ENCODE results near the gene SIPA1L3.

The SIPA1L3 gene

GRCh38 chr19:37977391-37977790 is 70.4 kb downstream of the SIPA1L3 start:
- no peak for DNase-seq (ENCODE audit: low read depth in 2 of 2)

GRCh38 chr19:37977992-37978391 is 71.0 kb downstream of the SIPA1L3 start:
- DNase-seq (ENCODE audit: low read depth in 2 of 2): no peak

GRCh38 chr19:37979547-37980082 is 72.6 kb downstream of the SIPA1L3 start:
- DNase-seq (ENCODE audit: low read depth in 2 of 2): no peak

- DNase-seq (ENCODE audit: low read depth in 2 of 2): no peak
Observed at GRCh38 chr19:37980419-37981170, 73.6 kb downstream of the SIPA1L3 start.

- no peak for DNase-seq (ENCODE audit: low read depth in 2 of 2)
Observed at GRCh38 chr19:37981785-37982475, 74.9 kb downstream of the SIPA1L3 start.

GRCh38 chr19:37982655-37983054 is 75.6 kb downstream of the SIPA1L3 start:
- DNase-seq (ENCODE audit: low read depth in 2 of 2): no peak

- DNase-seq (ENCODE audit: low read depth in 2 of 2): no peak
Observed at GRCh38 chr19:37983153-37983552, 76.1 kb downstream of the SIPA1L3 start.

- no peak for DNase-seq (ENCODE audit: low read depth in 2 of 2)
Observed at GRCh38 chr19:37983916-37984315, 76.9 kb downstream of the SIPA1L3 start.

- DNase-seq (ENCODE audit: low read depth in 2 of 2): no peak
Observed at GRCh38 chr19:37986048-37986750, 79.2 kb downstream of the SIPA1L3 start.

- DNase-seq (ENCODE audit: low read depth in 2 of 2): no peak
Observed at GRCh38 chr19:37987356-37988332, 80.6 kb downstream of the SIPA1L3 start.

GRCh38 chr19:37988758-37989635 is 82.0 kb downstream of the SIPA1L3 start:
- DNase-seq (ENCODE audit: low read depth in 2 of 2): no peak

GRCh38 chr19:37989855-37990254 is 82.8 kb downstream of the SIPA1L3 start:
- no peak for DNase-seq (ENCODE audit: low read depth in 2 of 2)

- no peak for DNase-seq (ENCODE audit: low read depth in 2 of 2)
Observed at GRCh38 chr19:37990362-37990761, 83.4 kb downstream of the SIPA1L3 start.

GRCh38 chr19:37991176-37991835 is 84.3 kb downstream of the SIPA1L3 start:
- no peak for DNase-seq (ENCODE audit: low read depth in 2 of 2)

GRCh38 chr19:37991841-37992248 is 84.8 kb downstream of the SIPA1L3 start:
- no peak for DNase-seq (ENCODE audit: low read depth in 2 of 2)

- no peak for DNase-seq (ENCODE audit: low read depth in 2 of 2)
Observed at GRCh38 chr19:37992761-37993160, 85.8 kb downstream of the SIPA1L3 start.

GRCh38 chr19:37994823-37995130 is 87.8 kb downstream of the SIPA1L3 start:
- no peak for DNase-seq (ENCODE audit: low read depth in 2 of 2)

GRCh38 chr19:37995346-37995745 is 88.3 kb downstream of the SIPA1L3 start:
- no peak for DNase-seq (ENCODE audit: low read depth in 2 of 2)

- no peak for DNase-seq (ENCODE audit: low read depth in 2 of 2)
Observed at GRCh38 chr19:37997911-37998344, 90.9 kb downstream of the SIPA1L3 start.

GRCh38 chr19:37998801-37999308 is 91.8 kb downstream of the SIPA1L3 start:
- DNase-seq (ENCODE audit: low read depth in 2 of 2): no peak
